ENCODE results near the gene CTDSP1. TPM values are rescaled to one million over a fixed set of nuclear protein-coding genes. Genes with fewer than 3 reads are reported as not detected.

CTDSP1 gene
- polyA plus RNA-seq, 1 of the 3 experiments (the other 2 are of a cell fraction) = 88.0 TPM

DNA sequence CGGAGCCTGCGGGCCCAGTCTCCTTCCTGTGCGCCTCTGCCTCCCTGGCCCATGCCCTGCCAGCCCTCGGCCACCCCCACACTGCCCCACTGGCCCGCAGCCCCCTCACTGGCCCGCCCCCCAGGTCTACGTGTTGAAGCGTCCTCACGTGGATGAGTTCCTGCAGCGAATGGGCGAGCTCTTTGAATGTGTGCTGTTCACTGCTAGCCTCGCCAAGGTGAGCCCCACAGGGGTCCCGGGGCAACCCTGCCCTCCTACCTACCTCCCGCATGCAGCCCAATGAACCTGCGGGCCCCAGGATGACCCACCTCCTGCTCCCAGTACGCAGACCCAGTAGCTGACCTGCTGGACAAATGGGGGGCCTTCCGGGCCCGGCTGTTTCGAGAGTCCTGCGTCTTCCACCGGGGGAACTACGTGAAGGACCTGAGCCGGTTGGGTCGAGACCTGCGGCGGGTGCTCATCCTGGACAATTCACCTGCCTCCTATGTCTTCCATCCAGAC lies 3.3 kb downstream of the CTDSP1 start:
- no peaks in the 10 kb centered on the region for H3K9me2 ChIP-seq
- H3K36me3 ChIP-seq (replicated peaks in 1 of 2; ENCODE audit: control insufficient read depth in 1 of 2, insufficient read depth in 2 of 2, low read length in 1 of 2) = peaks cover 0 to 33% of the 10 kb centered on the region in 2 experiments
- no peak overlapping the region for H3K4me3 ChIP-seq (ENCODE audit: low read depth in 2 of 2, low read length in 1 of 2)
- CTCF ChIA-PET = interaction anchor here (1.3 kb wide), 1 partner anchor 8 kb away, joined by 3 read pairs; no protein-coding TSS in a partner anchor
- 97% methylated on average over 18 of the region's 26 CpGs for whole genome bisulfite sequencing (ENCODE audit: low lambda C conversion rate)
- POLR2A ChIA-PET = no interaction called here
- no peak for DNase-seq
- H3F3A ChIP-seq (replicated peaks; ENCODE audit: insufficient read depth) = peaks cover 21% of the 10 kb centered on the region
- TF ChIP-seq CHD2 (IDR thresholded peaks at IDR 0.05; ENCODE audit: low read length, partially characterized antibody) (no peak), NFIC (IDR thresholded peaks at IDR 0.05; ENCODE audit: borderline replicate concordance) (no peak), TCF12 (IDR thresholded peaks at IDR 0.05) (no peak), RFX5 (IDR thresholded peaks at IDR 0.05; ENCODE audit: low read length) (no peak), FOXJ3 (CRISPR knock-in tag; IDR thresholded peaks at IDR 0.05) (no peak), EP300 (IDR thresholded peaks at IDR 0.05; ENCODE audit: borderline replicate concordance in 1 of 2, low read depth in 1 of 2, low read length in 1 of 2) (no peak), JUND (IDR thresholded peaks at IDR 0.05) (no peak), EZH2phosphoT487 (IDR thresholded peaks at IDR 0.05; ENCODE audit: borderline replicate concordance, low read depth) (no peak), TEAD4 (IDR thresholded peaks at IDR 0.05; ENCODE audit: borderline replicate concordance, insufficient read depth) (no peak), MXI1 (IDR thresholded peaks at IDR 0.05; ENCODE audit: low read depth, low read length) (no peak), ELF1 (IDR thresholded peaks at IDR 0.05) (no peak), GABPA (IDR thresholded peaks at IDR 0.05; ENCODE audit: low read depth) (no peak)
- TF ChIP-seq, protein P1, sequence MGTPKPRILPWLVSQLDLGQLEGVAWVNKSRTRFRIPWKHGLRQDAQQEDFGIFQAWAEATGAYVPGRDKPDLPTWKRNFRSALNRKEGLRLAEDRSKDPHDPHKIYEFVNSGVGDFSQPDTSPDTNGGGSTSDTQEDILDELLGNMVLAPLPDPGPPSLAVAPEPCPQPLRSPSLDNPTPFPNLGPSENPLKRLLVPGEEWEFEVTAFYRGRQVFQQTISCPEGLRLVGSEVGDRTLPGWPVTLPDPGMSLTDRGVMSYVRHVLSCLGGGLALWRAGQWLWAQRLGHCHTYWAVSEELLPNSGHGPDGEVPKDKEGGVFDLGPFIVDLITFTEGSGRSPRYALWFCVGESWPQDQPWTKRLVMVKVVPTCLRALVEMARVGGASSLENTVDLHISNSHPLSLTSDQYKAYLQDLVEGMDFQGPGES (IDR thresholded peaks at IDR 0.05; ENCODE audit: low read depth, low read length) = no peak
- H3K27me3 ChIP-seq (ENCODE audit: insufficient read depth) = no peaks in the 10 kb centered on the region
- no peak overlapping the region for H2AFZ ChIP-seq (ENCODE audit: low read depth)
- no peak overlapping the region for H3K9ac ChIP-seq
- no peak overlapping the region for H3K4me2 ChIP-seq
- H3K27ac ChIP-seq (ENCODE audit: low read depth in 2 of 2, low read length in 1 of 2) = no peak overlapping the region
- peaks cover 16 to 33% of the 10 kb centered on the region in 2 experiments; a peak in 3 of 4 replicates for H3K4me1 ChIP-seq (ENCODE audit: control insufficient read depth in 1 of 2, insufficient read depth in 2 of 2, low read depth in 1 of 2, low read length in 1 of 2)
- no peaks in the 10 kb centered on the region for H3K9me3 ChIP-seq
- peaks cover 5% of the 10 kb centered on the region; the same call in 1 of the 2 replicates for H4K20me1 ChIP-seq (ENCODE audit: insufficient read depth)
- peaks cover 38% of the 10 kb centered on the region for H3K79me2 ChIP-seq (ENCODE audit: insufficient read depth)

DNA sequence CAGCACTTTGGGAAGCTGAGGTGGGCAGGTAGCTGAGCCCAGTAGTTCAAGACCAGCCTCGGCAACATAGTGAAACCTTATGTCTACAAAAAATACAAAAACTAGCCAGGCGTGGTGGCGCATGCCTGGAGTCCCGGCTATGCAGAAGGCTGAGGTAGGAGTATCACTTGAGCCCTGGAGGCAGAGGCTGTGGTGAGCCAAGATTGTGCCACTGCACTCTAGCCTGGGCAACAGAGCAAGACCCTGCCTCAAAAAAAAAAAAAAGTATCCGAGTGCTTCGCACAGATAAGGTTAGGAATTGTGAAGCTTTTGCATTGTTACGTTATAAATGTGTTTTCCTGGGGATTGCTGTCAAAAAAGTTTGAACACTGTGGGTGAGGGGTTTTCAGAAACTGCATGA lies 4.1 kb downstream of the CTDSP1 start:
- no peak overlapping the region for H3K4me3 ChIP-seq (ENCODE audit: low read depth in 2 of 2, low read length in 1 of 2)
- no peaks in the 10 kb centered on the region for H3K27me3 ChIP-seq (ENCODE audit: insufficient read depth)
- H2AFZ ChIP-seq (ENCODE audit: low read depth) = no peak overlapping the region
- 86% methylated on average over 7 of the region's 7 CpGs for WGBS (ENCODE audit: low lambda C conversion rate)
- peaks cover 0 to 33% of the 10 kb centered on the region in 2 experiments for H3K36me3 ChIP-seq (replicated peaks in 1 of 2; ENCODE audit: control insufficient read depth in 1 of 2, insufficient read depth in 2 of 2, low read length in 1 of 2)
- DNase-seq = no peak
- peaks cover 35% of the 10 kb centered on the region for H3K79me2 ChIP-seq (ENCODE audit: insufficient read depth)
- POLR2A ChIA-PET = no interaction called here
- H3K9me3 ChIP-seq = no peaks in the 10 kb centered on the region
- TF ChIP-seq CHD2 (IDR thresholded peaks at IDR 0.05; ENCODE audit: low read length, partially characterized antibody) (no peak), EP300 (IDR thresholded peaks at IDR 0.05; ENCODE audit: borderline replicate concordance in 1 of 2, low read depth in 1 of 2, low read length in 1 of 2) (no peak), TCF12 (IDR thresholded peaks at IDR 0.05) (no peak), FOXM1 (IDR thresholded peaks at IDR 0.05; ENCODE audit: low read depth) (no peak), GABPA (IDR thresholded peaks at IDR 0.05; ENCODE audit: low read depth) (no peak), RAD21 (IDR thresholded peaks at IDR 0.05; ENCODE audit: low read length) (no peak)
- TF ChIP-seq, protein P2, sequence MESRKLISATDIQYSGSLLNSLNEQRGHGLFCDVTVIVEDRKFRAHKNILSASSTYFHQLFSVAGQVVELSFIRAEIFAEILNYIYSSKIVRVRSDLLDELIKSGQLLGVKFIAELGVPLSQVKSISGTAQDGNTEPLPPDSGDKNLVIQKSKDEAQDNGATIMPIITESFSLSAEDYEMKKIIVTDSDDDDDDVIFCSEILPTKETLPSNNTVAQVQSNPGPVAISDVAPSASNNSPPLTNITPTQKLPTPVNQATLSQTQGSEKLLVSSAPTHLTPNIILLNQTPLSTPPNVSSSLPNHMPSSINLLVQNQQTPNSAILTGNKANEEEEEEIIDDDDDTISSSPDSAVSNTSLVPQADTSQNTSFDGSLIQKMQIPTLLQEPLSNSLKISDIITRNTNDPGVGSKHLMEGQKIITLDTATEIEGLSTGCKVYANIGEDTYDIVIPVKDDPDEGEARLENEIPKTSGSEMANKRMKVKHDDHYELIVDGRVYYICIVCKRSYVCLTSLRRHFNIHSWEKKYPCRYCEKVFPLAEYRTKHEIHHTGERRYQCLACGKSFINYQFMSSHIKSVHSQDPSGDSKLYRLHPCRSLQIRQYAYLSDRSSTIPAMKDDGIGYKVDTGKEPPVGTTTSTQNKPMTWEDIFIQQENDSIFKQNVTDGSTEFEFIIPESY (IDR thresholded peaks at IDR 0.05; ENCODE audit: borderline replicate concordance, low read depth) = no peak
- TF ChIP-seq, protein P3, sequence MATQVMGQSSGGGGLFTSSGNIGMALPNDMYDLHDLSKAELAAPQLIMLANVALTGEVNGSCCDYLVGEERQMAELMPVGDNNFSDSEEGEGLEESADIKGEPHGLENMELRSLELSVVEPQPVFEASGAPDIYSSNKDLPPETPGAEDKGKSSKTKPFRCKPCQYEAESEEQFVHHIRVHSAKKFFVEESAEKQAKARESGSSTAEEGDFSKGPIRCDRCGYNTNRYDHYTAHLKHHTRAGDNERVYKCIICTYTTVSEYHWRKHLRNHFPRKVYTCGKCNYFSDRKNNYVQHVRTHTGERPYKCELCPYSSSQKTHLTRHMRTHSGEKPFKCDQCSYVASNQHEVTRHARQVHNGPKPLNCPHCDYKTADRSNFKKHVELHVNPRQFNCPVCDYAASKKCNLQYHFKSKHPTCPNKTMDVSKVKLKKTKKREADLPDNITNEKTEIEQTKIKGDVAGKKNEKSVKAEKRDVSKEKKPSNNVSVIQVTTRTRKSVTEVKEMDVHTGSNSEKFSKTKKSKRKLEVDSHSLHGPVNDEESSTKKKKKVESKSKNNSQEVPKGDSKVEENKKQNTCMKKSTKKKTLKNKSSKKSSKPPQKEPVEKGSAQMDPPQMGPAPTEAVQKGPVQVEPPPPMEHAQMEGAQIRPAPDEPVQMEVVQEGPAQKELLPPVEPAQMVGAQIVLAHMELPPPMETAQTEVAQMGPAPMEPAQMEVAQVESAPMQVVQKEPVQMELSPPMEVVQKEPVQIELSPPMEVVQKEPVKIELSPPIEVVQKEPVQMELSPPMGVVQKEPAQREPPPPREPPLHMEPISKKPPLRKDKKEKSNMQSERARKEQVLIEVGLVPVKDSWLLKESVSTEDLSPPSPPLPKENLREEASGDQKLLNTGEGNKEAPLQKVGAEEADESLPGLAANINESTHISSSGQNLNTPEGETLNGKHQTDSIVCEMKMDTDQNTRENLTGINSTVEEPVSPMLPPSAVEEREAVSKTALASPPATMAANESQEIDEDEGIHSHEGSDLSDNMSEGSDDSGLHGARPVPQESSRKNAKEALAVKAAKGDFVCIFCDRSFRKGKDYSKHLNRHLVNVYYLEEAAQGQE (IDR thresholded peaks at IDR 0.05; ENCODE audit: low read depth, low read length) = no peak
- H3K27ac ChIP-seq (ENCODE audit: low read depth in 2 of 2, low read length in 1 of 2) = no peak overlapping the region
- H4K20me1 ChIP-seq (ENCODE audit: insufficient read depth) = peaks cover 5% of the 10 kb centered on the region; the same call in 1 of the 2 replicates
- H3K9me2 ChIP-seq = no peaks in the 10 kb centered on the region
- no peak overlapping the region for H3K9ac ChIP-seq
- H3K4me2 ChIP-seq = no peak overlapping the region
- CTCF ChIA-PET = interaction anchor here (1.3 to 1.8 kb wide), 2 partner anchors 8 to 10 kb away, joined by 3 to 5 read pairs; no protein-coding TSS in a partner anchor
- peaks cover 13 to 31% of the 10 kb centered on the region in 2 experiments; a peak in 3 of 4 replicates for H3K4me1 ChIP-seq (ENCODE audit: control insufficient read depth in 1 of 2, insufficient read depth in 2 of 2, low read depth in 1 of 2, low read length in 1 of 2)
- peaks cover 19% of the 10 kb centered on the region for H3F3A ChIP-seq (replicated peaks; ENCODE audit: insufficient read depth)
